ENCODE results near the gene LYRM7. TPM values are rescaled to one million over a fixed set of nuclear protein-coding genes. Genes with fewer than 3 reads are reported as not detected.
"Not testable (repeated sequence)": the region's sequence is repeated elsewhere in the genome, so short reads cannot be mapped to it uniquely, and the experiment has no call there.

The LYRM7 gene
- total and polyA plus RNA-seq, 2 donors: 5.5 to 8.8 TPM

DNA sequence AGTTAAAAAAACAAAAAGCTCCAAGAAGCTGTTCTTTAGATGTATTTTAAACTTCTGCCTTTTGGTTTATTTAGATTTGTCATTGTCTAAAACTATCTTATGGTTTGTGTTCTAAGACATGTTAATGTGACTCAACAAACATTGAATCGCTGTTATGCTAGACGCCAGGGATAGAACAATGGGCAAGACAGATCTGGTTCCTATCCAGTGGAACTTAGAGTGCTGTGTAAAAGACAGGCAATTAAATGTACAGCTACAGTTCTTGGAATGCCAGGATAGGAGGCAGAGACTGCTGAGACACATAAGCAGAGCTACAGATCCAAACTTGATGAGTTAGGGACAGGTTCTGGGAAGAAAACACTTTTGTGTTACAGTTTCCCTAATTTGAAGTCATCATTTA lies 22.4 kb downstream of the LYRM7 start:
- WGBS: 95% methylated on average over 2 of the region's 2 CpGs
- no peak overlapping the region for H3K27ac ChIP-seq (ENCODE audit: low read depth in 1 of 2, low read length in 1 of 2)
- DNase-seq (ENCODE audit: low read depth in 6 of 9, low spot score in 9 of 9): no peak
- no peak overlapping the region for H3K4me3 ChIP-seq (ENCODE audit: low read length in 2 of 2)
- H3K9me3 ChIP-seq (ENCODE audit: control insufficient read depth in 2 of 2, insufficient read depth in 1 of 2, low read length in 1 of 2): no peaks in the 10 kb centered on the region
- no peaks in the 10 kb centered on the region for H3K27me3 ChIP-seq (ENCODE audit: control insufficient read depth in 2 of 2, insufficient read depth in 1 of 2, low read length in 1 of 2)
- no peaks in the 10 kb centered on the region for H3K4me1 ChIP-seq (ENCODE audit: control insufficient read depth in 2 of 2, insufficient read depth in 2 of 2, low read length in 2 of 2)
- no peaks in the 10 kb centered on the region for H3K36me3 ChIP-seq (ENCODE audit: control insufficient read depth in 2 of 2, insufficient read depth in 2 of 2, low read length in 1 of 2)

DNA sequence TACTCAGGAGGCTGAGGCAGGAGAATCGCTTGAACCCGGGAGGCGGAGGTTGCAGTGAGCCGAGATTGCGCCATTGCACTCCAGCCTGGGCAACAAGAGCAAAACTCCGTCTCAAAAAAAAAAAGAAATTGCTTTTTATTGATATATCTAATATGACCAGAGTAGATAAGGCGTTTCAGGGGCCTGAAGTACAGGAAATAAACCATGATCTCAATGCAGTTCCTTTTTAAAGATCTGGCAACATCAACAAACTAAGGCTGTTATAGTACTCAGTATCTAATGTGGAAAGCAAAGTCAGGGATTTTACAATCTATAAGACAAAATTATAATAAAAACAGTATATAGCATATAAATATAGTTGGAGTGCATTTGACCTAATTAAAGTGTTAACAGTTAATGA lies 23.2 kb downstream of the LYRM7 start:
- DNase-seq (ENCODE audit: low read depth in 6 of 9, low spot score in 9 of 9); H3K36me3 ChIP-seq (ENCODE audit: control insufficient read depth in 2 of 2, insufficient read depth in 2 of 2, low read length in 1 of 2); H3K4me1 ChIP-seq (ENCODE audit: control insufficient read depth in 2 of 2, insufficient read depth in 2 of 2, low read length in 2 of 2); H3K27me3 ChIP-seq (ENCODE audit: control insufficient read depth in 2 of 2, insufficient read depth in 1 of 2, low read length in 1 of 2); H3K9me3 ChIP-seq (ENCODE audit: control insufficient read depth in 2 of 2, insufficient read depth in 1 of 2, low read length in 1 of 2); H3K4me3 ChIP-seq (ENCODE audit: low read length in 2 of 2); H3K27ac ChIP-seq (ENCODE audit: low read depth in 1 of 2, low read length in 1 of 2): not testable (repeated sequence)
- 96% methylated on average over 7 of the region's 7 CpGs for WGBS

DNA sequence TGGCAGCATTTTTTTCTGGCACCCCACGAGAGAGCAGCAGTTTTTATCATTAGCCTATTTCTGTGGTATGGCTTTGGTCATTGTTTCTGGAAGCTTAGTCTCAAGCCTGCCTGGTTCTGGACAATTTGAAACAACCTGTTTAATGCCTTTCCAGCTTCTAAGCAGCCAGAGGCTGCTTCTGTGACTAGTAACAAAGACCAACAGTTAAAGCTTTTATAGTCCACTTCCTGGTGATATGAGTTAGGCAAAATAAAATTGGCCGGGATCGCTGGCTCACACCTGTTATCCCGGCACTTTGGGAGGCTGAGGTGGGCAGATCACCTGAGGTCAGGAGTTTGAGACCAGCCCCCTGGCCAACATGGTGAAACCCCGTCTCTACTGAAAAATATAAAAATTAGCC lies 24.0 kb downstream of the LYRM7 start:
- no peak overlapping the region for H3K27ac ChIP-seq (ENCODE audit: low read depth in 1 of 2, low read length in 1 of 2)
- 97% methylated on average over 5 of the region's 5 CpGs for WGBS

DNA sequence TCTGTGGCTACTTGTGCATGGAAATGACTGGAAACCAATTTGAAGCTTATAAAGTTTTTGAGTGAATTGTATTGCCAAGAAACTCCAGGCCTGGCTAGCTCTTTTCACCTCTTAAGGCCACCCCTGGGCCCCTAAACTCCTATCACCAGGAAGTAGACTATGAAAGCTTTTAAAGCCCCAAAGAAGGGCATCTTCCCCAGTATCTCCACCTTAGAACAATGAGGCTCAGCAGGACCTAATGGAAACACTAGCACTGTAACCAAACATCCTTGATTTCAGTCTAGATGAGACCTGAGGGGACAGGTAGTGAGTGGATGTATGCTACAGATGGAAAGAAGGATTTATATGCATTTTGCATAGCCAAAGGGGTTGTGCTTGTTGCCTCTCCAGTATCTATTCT lies 25.0 kb downstream of the LYRM7 start:
- no peak overlapping the region for H3K4me3 ChIP-seq (ENCODE audit: low read length in 2 of 2)
- DNase-seq (ENCODE audit: low read depth in 6 of 9, low spot score in 9 of 9): no peak

More for the DNA sequence above, 24.0 kb downstream of the LYRM7 start:
- Histone ChIP-seq H3K9me3 (ENCODE audit: control insufficient read depth in 2 of 2, insufficient read depth in 1 of 2, low read length in 1 of 2) (no peaks in the 10 kb centered on the region), H3K4me3 (ENCODE audit: low read length in 2 of 2) (no peak overlapping the region), H3K36me3 (ENCODE audit: control insufficient read depth in 2 of 2, insufficient read depth in 2 of 2, low read length in 1 of 2) (no peaks in the 10 kb centered on the region), H3K4me1 (ENCODE audit: control insufficient read depth in 2 of 2, insufficient read depth in 2 of 2, low read length in 2 of 2) (no peaks in the 10 kb centered on the region), H3K27me3 (ENCODE audit: control insufficient read depth in 2 of 2, insufficient read depth in 1 of 2, low read length in 1 of 2) (no peaks in the 10 kb centered on the region)
- DNase-seq (ENCODE audit: low read depth in 6 of 9, low spot score in 9 of 9): no peak

GRCh38 chr5:131196331-131196730 lies 25.6 kb downstream of the LYRM7 start:
- H3K4me1 ChIP-seq (ENCODE audit: control insufficient read depth in 2 of 2, insufficient read depth in 2 of 2, low read length in 2 of 2): no peaks in the 10 kb centered on the region
- no peak overlapping the region for H3K4me3 ChIP-seq (ENCODE audit: low read length in 2 of 2)
- H3K9me3 ChIP-seq (ENCODE audit: control insufficient read depth in 2 of 2, insufficient read depth in 1 of 2, low read length in 1 of 2): no peaks in the 10 kb centered on the region
- no peak overlapping the region for H3K27ac ChIP-seq (ENCODE audit: low read depth in 1 of 2, low read length in 1 of 2)
- no peaks in the 10 kb centered on the region for H3K27me3 ChIP-seq (ENCODE audit: control insufficient read depth in 2 of 2, insufficient read depth in 1 of 2, low read length in 1 of 2)
- DNase-seq (ENCODE audit: low read depth in 6 of 9, low spot score in 9 of 9): no peak
- H3K36me3 ChIP-seq (ENCODE audit: control insufficient read depth in 2 of 2, insufficient read depth in 2 of 2, low read length in 1 of 2): no peaks in the 10 kb centered on the region
- WGBS: 97% methylated on average over 4 of the region's 4 CpGs

More for the DNA sequence above, 25.0 kb downstream of the LYRM7 start:
- H3K27ac ChIP-seq (ENCODE audit: low read depth in 1 of 2, low read length in 1 of 2): no peak overlapping the region
- H3K9me3 ChIP-seq (ENCODE audit: control insufficient read depth in 2 of 2, insufficient read depth in 1 of 2, low read length in 1 of 2): no peaks in the 10 kb centered on the region
- H3K27me3 ChIP-seq (ENCODE audit: control insufficient read depth in 2 of 2, insufficient read depth in 1 of 2, low read length in 1 of 2): no peaks in the 10 kb centered on the region
- H3K36me3 ChIP-seq (ENCODE audit: control insufficient read depth in 2 of 2, insufficient read depth in 2 of 2, low read length in 1 of 2): no peaks in the 10 kb centered on the region
- H3K4me1 ChIP-seq (ENCODE audit: control insufficient read depth in 2 of 2, insufficient read depth in 2 of 2, low read length in 2 of 2): no peaks in the 10 kb centered on the region

DNA sequence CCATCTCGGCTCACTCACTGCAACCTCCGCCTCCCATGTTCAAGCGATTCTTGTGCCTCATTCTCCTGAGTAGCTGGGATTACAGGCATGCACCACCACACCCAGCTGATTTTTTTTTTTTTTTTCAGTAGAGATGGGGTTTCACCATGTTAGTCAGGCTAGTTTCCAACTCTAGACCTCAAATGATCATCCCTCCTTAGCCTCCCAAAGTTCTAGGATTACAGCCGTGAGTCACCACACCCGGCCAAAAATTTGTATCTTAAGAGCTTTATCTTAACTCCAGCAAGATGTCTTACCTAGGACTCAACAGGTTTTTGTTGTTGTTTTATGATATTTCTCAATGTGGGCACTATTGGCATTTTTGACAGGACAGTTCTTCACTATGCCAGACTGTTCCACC lies 27.9 kb downstream of the LYRM7 start:
- Histone ChIP-seq H3K27ac (ENCODE audit: low read depth in 1 of 2, low read length in 1 of 2) (no peak overlapping the region), H3K4me3 (ENCODE audit: low read length in 2 of 2) (no peak overlapping the region), H3K4me1 (ENCODE audit: control insufficient read depth in 2 of 2, insufficient read depth in 2 of 2, low read length in 2 of 2) (no peaks in the 10 kb centered on the region), H3K9me3 (ENCODE audit: control insufficient read depth in 2 of 2, insufficient read depth in 1 of 2, low read length in 1 of 2) (no peaks in the 10 kb centered on the region), H3K27me3 (ENCODE audit: control insufficient read depth in 2 of 2, insufficient read depth in 1 of 2, low read length in 1 of 2) (no peaks in the 10 kb centered on the region), H3K36me3 (ENCODE audit: control insufficient read depth in 2 of 2, insufficient read depth in 2 of 2, low read length in 1 of 2) (no peaks in the 10 kb centered on the region)
- DNase-seq (ENCODE audit: low read depth in 6 of 9, low spot score in 9 of 9): no peak
- WGBS: 97% methylated on average over 5 of the region's 5 CpGs

GRCh38 chr5:131200560-131200959 lies 29.8 kb downstream of the LYRM7 start:
- Histone ChIP-seq H3K4me1 (ENCODE audit: control insufficient read depth in 2 of 2, insufficient read depth in 2 of 2, low read length in 2 of 2) (no peaks in the 10 kb centered on the region), H3K27me3 (ENCODE audit: control insufficient read depth in 2 of 2, insufficient read depth in 1 of 2, low read length in 1 of 2) (no peaks in the 10 kb centered on the region), H3K27ac (ENCODE audit: low read depth in 1 of 2, low read length in 1 of 2) (no peak overlapping the region), H3K36me3 (ENCODE audit: control insufficient read depth in 2 of 2, insufficient read depth in 2 of 2, low read length in 1 of 2) (no peaks in the 10 kb centered on the region), H3K9me3 (ENCODE audit: control insufficient read depth in 2 of 2, insufficient read depth in 1 of 2, low read length in 1 of 2) (no peaks in the 10 kb centered on the region), H3K4me3 (ENCODE audit: low read length in 2 of 2) (no peak overlapping the region)
- 98% methylated on average over 3 of the region's 3 CpGs for WGBS
- no peak for DNase-seq (ENCODE audit: low read depth in 6 of 9, low spot score in 9 of 9)

DNA sequence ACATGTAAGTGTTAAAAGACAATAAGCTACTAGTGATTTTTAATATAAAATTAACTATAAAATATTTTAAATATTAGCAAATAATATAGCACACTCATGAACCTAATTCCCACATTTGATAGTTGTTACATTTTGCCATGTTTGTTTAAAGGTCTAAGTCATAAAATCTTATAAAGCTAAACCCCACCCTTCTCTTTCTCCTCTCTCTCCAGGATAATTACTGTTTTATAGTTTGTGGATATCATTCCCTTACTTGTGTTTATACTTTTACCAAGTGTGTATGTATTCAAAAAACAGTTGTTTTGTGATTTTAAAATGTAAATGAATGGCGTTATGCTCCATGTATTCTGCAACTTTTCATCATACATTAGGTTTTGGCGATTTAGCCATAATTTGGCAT lies 34.2 kb downstream of the LYRM7 start:
- Histone ChIP-seq H3K4me3 (ENCODE audit: low read length in 2 of 2) (no peak overlapping the region), H3K9me3 (ENCODE audit: control insufficient read depth in 2 of 2, insufficient read depth in 1 of 2, low read length in 1 of 2) (no peaks in the 10 kb centered on the region), H3K36me3 (ENCODE audit: control insufficient read depth in 2 of 2, insufficient read depth in 2 of 2, low read length in 1 of 2) (no peaks in the 10 kb centered on the region), H3K27me3 (ENCODE audit: control insufficient read depth in 2 of 2, insufficient read depth in 1 of 2, low read length in 1 of 2) (no peaks in the 10 kb centered on the region), H3K4me1 (ENCODE audit: control insufficient read depth in 2 of 2, insufficient read depth in 2 of 2, low read length in 2 of 2) (peaks cover 14 to 15% of the 10 kb centered on the region in 2 donors), H3K27ac (ENCODE audit: low read depth in 1 of 2, low read length in 1 of 2) (no peak overlapping the region)
- DNase-seq (ENCODE audit: low read depth in 6 of 9, low spot score in 9 of 9): no peak
- 99% methylated on average over 2 of the region's 2 CpGs for WGBS

DNA sequence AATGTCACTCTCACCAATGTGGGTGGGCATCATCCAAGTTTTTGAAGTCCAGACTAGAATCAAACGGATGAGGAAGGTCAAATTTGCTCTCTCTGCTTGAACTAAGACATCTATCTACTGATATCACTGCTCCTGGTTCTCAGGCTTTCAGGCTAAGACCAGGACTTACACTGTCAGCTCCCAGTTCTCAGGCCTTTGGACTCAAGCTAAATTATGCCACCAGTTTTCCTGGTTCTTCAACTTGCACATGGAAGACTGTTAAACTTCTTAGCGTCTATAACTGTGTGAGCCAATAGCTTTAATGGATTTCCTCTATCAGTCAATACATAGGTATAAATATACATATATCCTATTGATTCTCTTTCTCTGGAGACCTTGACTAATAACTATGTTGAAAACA lies 35.3 kb downstream of the LYRM7 start:
- Histone ChIP-seq H3K27me3 (ENCODE audit: control insufficient read depth in 2 of 2, insufficient read depth in 1 of 2, low read length in 1 of 2) (no peaks in the 10 kb centered on the region), H3K4me1 (ENCODE audit: control insufficient read depth in 2 of 2, insufficient read depth in 2 of 2, low read length in 2 of 2) (peaks cover 18 to 20% of the 10 kb centered on the region in 2 donors), H3K36me3 (ENCODE audit: control insufficient read depth in 2 of 2, insufficient read depth in 2 of 2, low read length in 1 of 2) (no peaks in the 10 kb centered on the region), H3K9me3 (ENCODE audit: control insufficient read depth in 2 of 2, insufficient read depth in 1 of 2, low read length in 1 of 2) (no peaks in the 10 kb centered on the region), H3K27ac (ENCODE audit: low read depth in 1 of 2, low read length in 1 of 2) (no peak overlapping the region), H3K4me3 (ENCODE audit: low read length in 2 of 2) (no peak overlapping the region)
- no peak for DNase-seq (ENCODE audit: low read depth in 6 of 9, low spot score in 9 of 9)
- WGBS: 92% methylated on average over 2 of the region's 2 CpGs

GRCh38 chr5:131206772-131207171 lies 36.0 kb downstream of the LYRM7 start:
- Histone ChIP-seq H3K36me3 (ENCODE audit: control insufficient read depth in 2 of 2, insufficient read depth in 2 of 2, low read length in 1 of 2) (no peaks in the 10 kb centered on the region), H3K27ac (ENCODE audit: low read depth in 1 of 2, low read length in 1 of 2) (no peak overlapping the region), H3K4me1 (ENCODE audit: control insufficient read depth in 2 of 2, insufficient read depth in 2 of 2, low read length in 2 of 2) (peaks cover 18 to 21% of the 10 kb centered on the region in 2 donors), H3K4me3 (ENCODE audit: low read length in 2 of 2) (no peak overlapping the region), H3K27me3 (ENCODE audit: control insufficient read depth in 2 of 2, insufficient read depth in 1 of 2, low read length in 1 of 2) (no peaks in the 10 kb centered on the region), H3K9me3 (ENCODE audit: control insufficient read depth in 2 of 2, insufficient read depth in 1 of 2, low read length in 1 of 2) (no peaks in the 10 kb centered on the region)
- DNase-seq (ENCODE audit: low read depth in 6 of 9, low spot score in 9 of 9): no peak
- 95% methylated on average over 1 of the region's 1 CpG for WGBS

Measured in thymus (tissue), 11 donors.